Upper lobe of right lung (tissue), 1 donor: ENCODE measurements around the gene TEX14. TPM values are rescaled to one million over a fixed set of nuclear protein-coding genes. Genes with fewer than 3 reads are reported as not detected.

ENCODE experiments used
- ATAC-seq: fragments of 200-7000 bp; cut with Tn5 transposase; one replicate; pipeline ENCODE4 v1.9.1; 2020; ENCODE audit warnings: mild to moderate bottlenecking, moderate library complexity
- DNase-seq: peaks from one replicate; pipeline ENCODE4 v3.0.0-alpha.2; 2020
- H3K27ac ChIP-seq: fragments of 200-600 bp; one replicate; pipeline ENCODE4 v1.8.0; 2022
- H3K27me3 ChIP-seq: fragments of 200-600 bp; one replicate; pipeline ENCODE4 v1.8.0; 2022; ENCODE audit warnings: mild to moderate bottlenecking
- H3K36me3 ChIP-seq: fragments of 200-600 bp; one replicate; pipeline ENCODE4 v1.8.0; 2022
- H3K4me1 ChIP-seq: fragments of 200-600 bp; one replicate; pipeline ENCODE4 v1.8.0; 2022
- H3K4me3 ChIP-seq: fragments of 200-600 bp; one replicate; pipeline ENCODE4 v1.8.0; 2022; ENCODE audit warnings: mild to moderate bottlenecking
- H3K9me3 ChIP-seq: fragments of 200-600 bp; one replicate; pipeline ENCODE4 v1.8.0; 2022
- intact Hi-C: fragments of 100-400 bp; cut with DNase I; formaldehyde crosslinking; loops from one replicate; pipeline ENCODE4 v1.11.0; 2022
- total RNA-seq: library from RNA; stranded (reverse); fragmentation: NEBNext Ultra II Directional; extraction: Animal tissue kit (Norgen Biotek cat#: 25700); gene quantifications from one replicate; pipeline ENCODE4 v1.2.1, GENCODE V29; 2021
- TF ChIP-seq, protein P1 (sequence below): fragments of 200-600 bp; IDR thresholded peaks from one replicate; pipeline ENCODE4 v1.8.0; 2022; ENCODE audit warnings: antibody characterized with exemption
- donor health status: DM: no; HTN: yes; CAD: no; lungs with severe emphysema.

TEX14 gene
- total RNA-seq, 1 donor from 2014 or later: 1.3 TPM

GRCh38 chr17:58530655-58531054, 161.2 kb downstream of the TEX14 start:
- no peaks in the 10 kb centered on the region for H3K36me3 ChIP-seq
- H3K9me3 ChIP-seq: no peaks in the 10 kb centered on the region
- no peaks in the 10 kb centered on the region for H3K27me3 ChIP-seq
- ATAC-seq (no peak), DNase-seq (no peak)
- peaks cover 26% of the 10 kb centered on the region for H3K4me1 ChIP-seq
- peak overlapping the region; percentile 58 for H3K27ac ChIP-seq
- TF ChIP-seq, protein P1, sequence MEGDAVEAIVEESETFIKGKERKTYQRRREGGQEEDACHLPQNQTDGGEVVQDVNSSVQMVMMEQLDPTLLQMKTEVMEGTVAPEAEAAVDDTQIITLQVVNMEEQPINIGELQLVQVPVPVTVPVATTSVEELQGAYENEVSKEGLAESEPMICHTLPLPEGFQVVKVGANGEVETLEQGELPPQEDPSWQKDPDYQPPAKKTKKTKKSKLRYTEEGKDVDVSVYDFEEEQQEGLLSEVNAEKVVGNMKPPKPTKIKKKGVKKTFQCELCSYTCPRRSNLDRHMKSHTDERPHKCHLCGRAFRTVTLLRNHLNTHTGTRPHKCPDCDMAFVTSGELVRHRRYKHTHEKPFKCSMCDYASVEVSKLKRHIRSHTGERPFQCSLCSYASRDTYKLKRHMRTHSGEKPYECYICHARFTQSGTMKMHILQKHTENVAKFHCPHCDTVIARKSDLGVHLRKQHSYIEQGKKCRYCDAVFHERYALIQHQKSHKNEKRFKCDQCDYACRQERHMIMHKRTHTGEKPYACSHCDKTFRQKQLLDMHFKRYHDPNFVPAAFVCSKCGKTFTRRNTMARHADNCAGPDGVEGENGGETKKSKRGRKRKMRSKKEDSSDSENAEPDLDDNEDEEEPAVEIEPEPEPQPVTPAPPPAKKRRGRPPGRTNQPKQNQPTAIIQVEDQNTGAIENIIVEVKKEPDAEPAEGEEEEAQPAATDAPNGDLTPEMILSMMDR: no peak
- intact Hi-C loops: no loop called here
- H3K4me3 ChIP-seq: peak overlapping the region; percentile 57

GRCh38 chr17:58529275-58529674, 162.6 kb downstream of the TEX14 start:
- Histone ChIP-seq H3K27me3 (no peaks in the 10 kb centered on the region), H3K4me1 (peaks cover 30% of the 10 kb centered on the region), H3K36me3 (no peaks in the 10 kb centered on the region), H3K27ac (peak overlapping the region; percentile 65), H3K9me3 (no peaks in the 10 kb centered on the region), H3K4me3 (peak overlapping the region; percentile 41)
- DNase-seq: no peak
- intact Hi-C loops: loop anchor here (10.0 kb wide), 1 partner anchor 466 kb away; no protein-coding TSS in a partner anchor
- TF ChIP-seq, protein P1: no peak
- ATAC-seq: no peak

GRCh38 chr17:58528443-58528842, 163.4 kb downstream of the TEX14 start:
- DNase-seq (no peak), ATAC-seq (no peak)
- no peaks in the 10 kb centered on the region for H3K36me3 ChIP-seq
- H3K27me3 ChIP-seq: no peaks in the 10 kb centered on the region
- H3K4me1 ChIP-seq: peaks cover 30% of the 10 kb centered on the region
- H3K27ac ChIP-seq: peak overlapping the region; percentile 65
- intact Hi-C loops: loop anchor here (10.0 kb wide), 1 partner anchor 466 kb away; no protein-coding TSS in a partner anchor
- no peaks in the 10 kb centered on the region for H3K9me3 ChIP-seq
- peak overlapping the region; percentile 41 for H3K4me3 ChIP-seq
- TF ChIP-seq, protein P1: no peak

GRCh38 chr17:58527949-58528348, 163.9 kb downstream of the TEX14 start:
- Histone ChIP-seq H3K27me3 (no peaks in the 10 kb centered on the region), H3K36me3 (no peaks in the 10 kb centered on the region), H3K27ac (peak overlapping the region; percentile 65), H3K9me3 (no peaks in the 10 kb centered on the region), H3K4me3 (peak overlapping the region; percentile 41), H3K4me1 (peaks cover 30% of the 10 kb centered on the region)
- intact Hi-C loops: loop anchor here (10.0 kb wide), 1 partner anchor 467 kb away; no protein-coding TSS in a partner anchor
- DNase-seq: no peak
- TF ChIP-seq, protein P1: no peak
- no peak for ATAC-seq

DNA sequence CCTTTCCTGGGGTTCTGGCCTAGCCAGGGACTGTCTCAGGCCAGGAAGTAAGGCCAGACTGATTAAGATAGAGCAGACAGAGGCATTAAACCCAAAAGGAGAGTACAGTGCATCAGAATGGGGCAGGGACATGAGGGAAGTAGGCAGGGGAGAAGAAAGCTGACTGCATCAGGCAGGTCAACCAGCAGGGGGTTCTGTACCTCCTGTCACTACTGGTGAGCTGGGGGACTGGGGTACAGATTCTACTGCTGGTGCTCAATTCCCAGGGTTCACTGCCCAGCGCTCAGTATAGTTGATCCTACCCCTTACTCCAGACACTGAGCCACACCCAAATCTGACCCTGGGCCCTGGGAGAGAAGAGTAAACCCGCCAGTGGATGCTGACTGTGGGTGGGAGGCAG, 164.5 kb downstream of the TEX14 start:
- Histone ChIP-seq H3K36me3 (no peaks in the 10 kb centered on the region), H3K27me3 (no peaks in the 10 kb centered on the region), H3K4me1 (peaks cover 26% of the 10 kb centered on the region), H3K9me3 (no peaks in the 10 kb centered on the region), H3K27ac (peak overlapping the region; percentile 65), H3K4me3 (peak overlapping the region; percentile 41)
- intact Hi-C loops: loop anchor here (10.0 kb wide), 1 partner anchor 467 kb away; no protein-coding TSS in a partner anchor
- ATAC-seq: no peak
- TF ChIP-seq, protein P1: peak; percentile 11
- no peak for DNase-seq

- TF ChIP-seq, protein P1: no peak
- intact Hi-C loops: loop anchor here (10.0 kb wide), 1 partner anchor 470 kb away; no protein-coding TSS in a partner anchor
- Histone ChIP-seq H3K4me3 (peak overlapping the region; percentile 25), H3K4me1 (peaks cover 20% of the 10 kb centered on the region), H3K36me3 (no peaks in the 10 kb centered on the region), H3K27ac (peak overlapping the region; percentile 56), H3K9me3 (no peaks in the 10 kb centered on the region), H3K27me3 (no peaks in the 10 kb centered on the region)
- DNase-seq: no peak
- peak; percentile 48 for ATAC-seq
Measured at GRCh38 chr17:58525239-58525638, 166.6 kb downstream of the TEX14 start.
